Right kidney (tissue), 1 donor: ENCODE measurements around the gene COQ10A.
"Not testable (repeated sequence)": the region's sequence is repeated elsewhere in the genome, so short reads cannot be mapped to it uniquely, and the experiment has no call there.

Source experiments
- DNase-seq: peaks from one replicate; pipeline ENCODE4 v3.0.0-alpha.2; 2016

Gene COQ10A

GRCh38 chr12:56241424-56242303 lies 25.1 kb upstream of the COQ10A start:
- DNase-seq = no peak

GRCh38 chr12:56242986-56243385 lies 23.8 kb upstream of the COQ10A start:
- no peak for DNase-seq

GRCh38 chr12:56243731-56244181 lies 23.0 kb upstream of the COQ10A start:
- no peak for DNase-seq

GRCh38 chr12:56244494-56244893 lies 22.2 kb upstream of the COQ10A start:
- DNase-seq = no peak

- DNase-seq = no peak
These were observed 18.8 kb upstream of the COQ10A start for GRCh38 chr12:56247923-56248322.

GRCh38 chr12:56248711-56249110 lies 18.0 kb upstream of the COQ10A start:
- DNase-seq = no peak

- no peak for DNase-seq
These were observed 14.1 kb upstream of the COQ10A start for GRCh38 chr12:56252649-56253048.

GRCh38 chr12:56253091-56253490 lies 13.7 kb upstream of the COQ10A start:
- no peak for DNase-seq

GRCh38 chr12:56255671-56256070 lies 11.1 kb upstream of the COQ10A start:
- no peak for DNase-seq

GRCh38 chr12:56256326-56256960 lies 10.3 kb upstream of the COQ10A start:
- no peak for DNase-seq

- DNase-seq = no peak
These were observed 9.7 kb upstream of the COQ10A start for GRCh38 chr12:56257071-56257470.

GRCh38 chr12:56257491-56258067 lies 9.2 kb upstream of the COQ10A start:
- DNase-seq = peak; percentile 73

GRCh38 chr12:56258068-56258819 lies 8.5 kb upstream of the COQ10A start, which contains the start of gene ANKRD52:
Gene ANKRD52, minus strand, starts transcription at chr12:56258384. Its CDS starts 115 bp downstream, at chr12:56258269.
- peak; percentile 97 for DNase-seq

GRCh38 chr12:56258820-56259183 lies 7.9 kb upstream of the COQ10A start:
- DNase-seq = no peak

GRCh38 chr12:56260380-56260779 lies 6.4 kb upstream of the COQ10A start:
- DNase-seq = no peak

GRCh38 chr12:56260921-56261320 lies 5.8 kb upstream of the COQ10A start:
- no peak for DNase-seq

GRCh38 chr12:56261503-56262232 lies 5.1 kb upstream of the COQ10A start:
- no peak for DNase-seq

GRCh38 chr12:56262955-56263354 lies 3.8 kb upstream of the COQ10A start:
- not testable (repeated sequence) for DNase-seq

- DNase-seq = not testable (repeated sequence)
These were observed 562 bp upstream of the COQ10A start for GRCh38 chr12:56266068-56266692.

GRCh38 chr12:56267443-56268071 lies 815 bp downstream of the COQ10A start:
- peak; percentile 10 for DNase-seq

- DNase-seq = no peak
These were observed 4.3 kb downstream of the COQ10A start for GRCh38 chr12:56271031-56271430.
